OCI-LY3 (cell line): Measurements from ENCODE around the gene STARD13.

Experiments
- EZH2phosphoT487 ChIP-seq: fragments of 200-600 bp; shearing (Covaris generic); IDR thresholded peaks from 2 replicates; pipeline ENCODE4 v1.6.1; 2018; ENCODE audit warnings: antibody characterized with exemption, mixed run types, low read depth
- TF ChIP-seq, protein P1 (sequence below): fragments of 200-600, 300-600 bp; sonication (generic); IDR thresholded peaks from 2 replicates; pipeline ENCODE4 v1.5.1; 2014; ENCODE audit warnings: antibody characterized with exemption, low read length, low read depth

DNA sequence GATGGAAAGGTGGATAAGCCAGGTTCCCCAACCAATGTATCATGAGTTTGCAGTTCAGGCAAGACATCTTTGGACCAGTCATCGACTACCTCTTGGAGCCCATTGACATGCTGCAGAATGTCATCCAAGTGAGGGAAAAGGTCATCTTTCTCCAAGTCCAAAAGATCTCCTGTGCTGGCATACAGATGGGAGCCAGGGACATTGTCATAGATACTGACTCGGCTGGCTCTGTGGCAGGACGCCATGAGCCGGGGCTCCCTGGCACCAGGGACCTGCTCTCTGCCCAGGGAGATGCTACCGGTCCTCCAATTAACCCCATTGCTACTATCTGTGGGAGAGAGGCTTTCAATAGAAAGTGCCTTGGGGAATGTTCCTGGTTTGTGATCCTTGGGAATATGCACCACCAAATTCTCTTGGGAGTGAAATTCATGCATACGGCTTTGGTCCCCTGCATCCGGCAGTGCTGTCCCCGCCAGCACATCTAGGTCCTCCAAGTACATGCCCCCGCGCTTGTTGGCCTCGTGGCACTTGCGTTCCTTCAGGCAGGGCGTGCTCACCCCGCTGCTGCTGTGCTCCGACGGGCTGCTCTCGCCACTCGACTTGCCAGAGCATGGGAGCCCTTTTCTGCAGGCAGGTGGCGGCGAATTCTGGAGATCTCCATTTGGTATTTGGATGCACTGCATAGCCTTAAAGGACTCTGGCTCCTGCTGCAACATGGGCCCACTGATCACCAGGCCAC, 156.3 kb downstream of the STARD13 start:
- TF ChIP-seq, protein P1, sequence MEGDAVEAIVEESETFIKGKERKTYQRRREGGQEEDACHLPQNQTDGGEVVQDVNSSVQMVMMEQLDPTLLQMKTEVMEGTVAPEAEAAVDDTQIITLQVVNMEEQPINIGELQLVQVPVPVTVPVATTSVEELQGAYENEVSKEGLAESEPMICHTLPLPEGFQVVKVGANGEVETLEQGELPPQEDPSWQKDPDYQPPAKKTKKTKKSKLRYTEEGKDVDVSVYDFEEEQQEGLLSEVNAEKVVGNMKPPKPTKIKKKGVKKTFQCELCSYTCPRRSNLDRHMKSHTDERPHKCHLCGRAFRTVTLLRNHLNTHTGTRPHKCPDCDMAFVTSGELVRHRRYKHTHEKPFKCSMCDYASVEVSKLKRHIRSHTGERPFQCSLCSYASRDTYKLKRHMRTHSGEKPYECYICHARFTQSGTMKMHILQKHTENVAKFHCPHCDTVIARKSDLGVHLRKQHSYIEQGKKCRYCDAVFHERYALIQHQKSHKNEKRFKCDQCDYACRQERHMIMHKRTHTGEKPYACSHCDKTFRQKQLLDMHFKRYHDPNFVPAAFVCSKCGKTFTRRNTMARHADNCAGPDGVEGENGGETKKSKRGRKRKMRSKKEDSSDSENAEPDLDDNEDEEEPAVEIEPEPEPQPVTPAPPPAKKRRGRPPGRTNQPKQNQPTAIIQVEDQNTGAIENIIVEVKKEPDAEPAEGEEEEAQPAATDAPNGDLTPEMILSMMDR, result no peak
- TF ChIP-seq EZH2phosphoT487, result no peak
